HT-29 (cell line): ENCODE measurements around the gene ARFGAP2. TPM values are rescaled to one million over a fixed set of nuclear protein-coding genes. Genes with fewer than 3 reads are reported as not detected.

ENCODE experiments used
- DNase-seq: peaks from one replicate; pipeline ENCODE4 v3.0.0-alpha.2; 2015; ENCODE audit warnings: low spot score
- total RNA-seq: library from RNA; depleted of rRNA; stranded (reverse); fragments of >200 nt; shearing (Covaris generic); gene quantifications from 2 replicates; pipeline ENCODE4 v1.2.3, GENCODE V29; 2014

ARFGAP2 gene
- total RNA-seq, 1 experiment from 2014 or later: 181 TPM

DNA sequence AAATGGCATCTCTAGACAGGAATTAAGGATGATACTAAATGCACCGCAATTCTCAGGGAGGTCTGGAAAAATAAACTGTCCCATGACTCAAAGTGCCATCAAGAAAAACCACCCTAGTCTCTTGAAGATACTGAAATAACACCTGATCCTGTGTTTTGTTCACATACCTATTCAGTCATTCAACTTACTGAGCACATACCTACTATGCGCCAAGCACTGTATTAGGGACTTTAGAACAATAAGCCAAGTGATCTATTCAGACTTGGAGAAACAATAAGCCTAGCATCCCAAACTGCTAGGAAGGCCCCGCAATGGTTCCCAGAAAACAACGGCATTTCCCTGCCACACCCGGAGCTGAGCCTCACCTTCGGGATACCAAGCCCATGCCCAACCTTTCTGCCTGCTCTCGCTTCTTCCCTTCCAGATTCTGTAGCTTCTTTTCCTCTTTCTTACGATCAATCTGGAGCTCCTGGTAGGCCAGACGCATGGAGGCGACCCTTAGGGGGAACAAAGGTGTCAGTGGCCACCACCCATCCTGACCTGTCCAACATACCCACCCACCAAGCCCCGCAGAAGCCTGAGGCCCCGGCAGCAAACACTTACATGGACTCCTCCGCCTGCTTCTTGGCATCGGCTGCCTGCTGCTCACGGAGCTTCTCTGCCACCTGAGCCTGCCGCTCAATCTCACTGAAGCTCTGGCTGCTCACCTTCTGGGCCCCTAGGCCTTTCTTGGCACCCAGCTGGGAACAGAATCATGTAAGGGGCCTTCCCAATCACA lies 5.4 kb downstream of the ARFGAP2 start:
- DNase-seq: no peak

DNA sequence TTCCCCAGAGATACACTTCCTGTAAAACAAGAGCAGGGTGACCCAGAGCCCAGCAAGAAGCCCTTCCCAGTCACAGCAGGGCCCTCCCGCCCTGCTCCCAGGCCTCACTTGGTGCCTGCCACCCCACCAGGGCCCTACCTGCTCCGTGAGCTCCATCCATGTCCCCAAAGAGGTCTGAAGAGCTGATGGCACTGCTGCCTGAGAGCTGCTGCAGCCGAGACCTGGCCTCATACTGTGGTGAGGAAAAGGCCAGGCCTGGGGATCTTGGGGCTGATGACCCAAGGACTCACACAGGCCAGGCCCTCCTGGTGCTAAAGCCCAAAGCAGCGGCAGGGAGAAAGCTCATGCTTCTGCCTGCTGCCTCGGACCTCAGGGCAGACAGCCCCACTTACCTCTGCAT lies 10.3 kb downstream of the ARFGAP2 start:
- DNase-seq: no peak

DNA sequence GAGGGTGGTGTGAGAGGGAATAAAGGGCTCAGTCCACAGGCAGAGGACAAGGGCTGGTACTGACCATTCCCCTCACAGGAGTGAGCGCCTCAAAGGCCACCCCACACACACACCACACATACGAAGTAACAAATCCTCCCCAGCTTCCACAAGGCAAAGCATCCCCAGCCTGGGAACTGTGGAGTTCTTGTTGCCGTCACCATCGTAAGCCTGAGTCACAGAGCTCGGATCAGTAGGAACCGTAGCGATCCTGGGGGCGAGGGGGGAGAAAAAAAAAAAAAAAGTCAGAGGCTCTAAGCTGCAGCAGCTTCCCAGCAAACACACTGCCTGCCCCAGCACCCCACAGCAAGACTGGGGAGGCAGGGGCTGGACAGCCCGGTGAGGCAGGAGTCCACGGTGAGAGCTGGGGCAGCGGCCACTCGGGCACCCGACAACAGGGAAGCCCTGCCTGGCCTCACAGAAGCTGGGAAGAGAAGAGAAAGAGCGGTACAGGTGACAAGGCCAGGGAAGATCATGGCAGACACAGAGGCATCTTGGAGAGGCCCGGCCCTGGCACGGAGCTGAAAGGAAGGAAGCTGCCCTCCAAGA lies 11.3 kb downstream of the ARFGAP2 start:
- no peak for DNase-seq

DNA sequence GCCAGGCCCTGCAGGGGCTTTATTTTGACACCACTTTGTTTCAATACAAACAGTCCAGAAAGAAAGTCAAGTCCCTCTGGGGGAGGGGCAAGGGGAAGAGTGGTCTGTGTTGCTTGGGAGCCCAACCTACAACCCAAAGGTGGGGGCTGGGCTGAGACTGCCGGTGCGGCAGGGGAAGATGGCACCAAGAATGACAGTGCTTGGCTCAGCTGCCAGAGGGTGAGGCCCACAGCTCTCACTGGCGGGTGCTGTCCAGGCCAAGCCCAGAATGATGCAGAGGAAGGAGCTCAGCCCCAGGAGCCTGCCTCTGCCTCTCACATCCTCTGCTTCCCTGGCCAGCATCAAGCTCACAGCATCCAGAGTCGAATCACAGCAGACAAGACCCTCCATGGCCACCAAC lies 12.4 kb downstream of the ARFGAP2 start:
- DNase-seq: no peak

DNA sequence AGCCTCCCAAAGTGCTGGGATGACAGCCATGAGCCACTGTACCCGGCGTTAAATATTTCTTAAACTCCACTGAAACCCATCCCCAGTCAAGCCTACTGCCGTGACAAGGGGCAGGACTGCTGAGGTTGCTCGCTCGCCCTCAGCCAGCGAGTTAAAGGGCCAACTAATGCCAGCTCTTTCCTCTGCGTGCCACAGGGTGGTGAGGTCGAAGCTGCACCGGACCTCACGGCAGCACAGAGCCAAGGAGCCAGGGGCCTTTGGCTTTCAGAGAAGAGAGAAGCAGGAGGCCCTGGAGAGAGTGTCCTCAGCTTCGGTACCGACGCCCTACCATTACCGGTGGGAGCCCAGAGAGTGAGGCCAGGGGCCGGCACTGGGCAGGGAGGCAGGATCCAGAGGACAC lies 12.8 kb downstream of the ARFGAP2 start:
- DNase-seq: no peak

DNA sequence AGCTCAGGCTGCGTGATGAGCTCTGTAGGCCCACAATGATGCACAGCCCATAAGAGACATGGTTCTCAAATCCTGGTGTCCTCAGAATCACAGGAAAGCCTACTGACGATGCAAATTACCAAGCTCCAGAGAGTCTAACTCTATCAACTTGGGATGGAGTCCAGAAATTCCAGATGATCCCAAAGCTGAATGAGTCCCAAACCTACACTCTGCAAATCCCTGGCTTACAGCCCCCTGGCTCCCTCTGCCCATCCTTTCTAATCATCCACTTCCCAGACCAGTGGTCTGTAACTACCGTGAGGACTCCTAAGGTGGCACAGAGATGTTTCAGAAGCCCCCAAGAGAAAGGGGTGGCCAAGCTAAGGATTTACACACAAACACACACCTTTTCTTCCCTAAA lies 13.5 kb downstream of the ARFGAP2 start:
- DNase-seq: no peak

DNA sequence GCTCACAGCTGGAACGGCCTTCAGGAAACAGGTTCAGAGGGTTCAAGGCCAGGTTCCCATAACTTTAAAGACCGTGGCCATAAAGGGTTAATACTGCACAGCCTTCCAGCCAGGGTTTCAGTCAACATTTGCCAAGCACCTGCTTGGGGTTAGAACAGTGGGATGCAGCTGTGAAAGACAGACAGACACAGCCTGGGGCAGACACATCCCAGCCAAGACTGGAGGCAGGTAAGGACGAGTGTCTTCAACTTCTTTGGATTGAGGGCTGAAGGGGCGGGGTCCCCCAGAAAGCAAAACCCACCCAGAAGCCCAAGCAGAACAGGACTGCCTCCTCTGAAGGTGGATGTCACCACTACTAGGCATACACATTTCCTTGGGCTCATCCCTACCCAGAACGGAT lies 14.3 kb downstream of the ARFGAP2 start:
- DNase-seq: no peak

DNA sequence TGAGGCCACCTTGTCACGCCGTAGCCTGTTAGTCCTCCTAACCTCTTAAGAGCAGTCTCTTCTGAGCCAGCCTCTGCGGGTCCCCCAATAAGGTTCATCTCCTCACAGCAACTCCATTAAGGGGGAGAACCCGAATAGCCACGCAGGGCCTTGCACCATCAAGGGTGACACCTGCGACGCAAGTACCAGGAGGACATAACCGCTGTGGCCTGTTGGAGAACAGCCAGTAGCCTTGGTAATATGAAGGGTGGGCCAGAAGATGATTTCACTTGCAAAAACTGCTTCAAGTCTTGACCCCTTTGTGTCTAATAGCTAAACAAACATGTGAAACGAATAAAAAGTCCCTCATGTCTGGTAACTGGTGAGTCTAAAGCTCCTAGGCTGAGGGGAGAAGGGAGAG lies 14.8 kb downstream of the ARFGAP2 start:
- DNase-seq: no peak

DNA sequence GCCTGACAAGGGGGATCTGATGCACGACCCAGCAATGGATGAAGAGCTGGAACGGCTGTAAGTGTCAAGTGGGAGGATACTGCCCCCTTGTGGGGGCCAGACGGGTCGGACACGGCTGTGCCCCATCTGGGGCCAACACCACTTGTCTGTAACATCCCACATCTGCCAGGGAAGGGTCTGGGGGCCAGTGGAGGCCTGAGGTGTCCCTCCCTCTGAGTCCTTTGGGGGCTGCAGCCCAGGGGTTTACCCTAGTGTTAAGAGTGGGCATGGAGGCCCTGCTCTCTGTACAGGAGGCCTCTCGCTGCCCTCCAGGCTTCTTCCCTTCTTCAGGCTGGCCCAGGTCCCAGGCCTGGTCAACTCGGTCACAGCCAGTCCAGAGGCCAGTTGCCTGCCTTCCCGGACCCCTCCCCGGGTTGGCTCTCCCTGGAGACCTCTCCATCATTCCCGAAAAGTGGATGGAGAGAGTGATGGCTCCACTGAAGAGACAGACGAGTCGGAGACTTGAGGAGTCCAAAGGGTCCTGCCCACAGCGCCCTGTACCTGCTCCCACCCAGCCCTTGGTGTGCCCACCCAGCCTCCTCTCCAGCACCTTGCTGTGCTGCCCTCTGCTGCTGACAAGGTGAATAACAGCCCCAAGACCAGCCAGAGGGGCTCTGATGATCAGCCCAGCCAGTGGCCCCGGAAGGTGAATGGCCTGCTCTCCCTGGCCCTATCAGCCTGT lies 15.4 kb downstream of the ARFGAP2 start:
- DNase-seq: peak; percentile 80

DNA sequence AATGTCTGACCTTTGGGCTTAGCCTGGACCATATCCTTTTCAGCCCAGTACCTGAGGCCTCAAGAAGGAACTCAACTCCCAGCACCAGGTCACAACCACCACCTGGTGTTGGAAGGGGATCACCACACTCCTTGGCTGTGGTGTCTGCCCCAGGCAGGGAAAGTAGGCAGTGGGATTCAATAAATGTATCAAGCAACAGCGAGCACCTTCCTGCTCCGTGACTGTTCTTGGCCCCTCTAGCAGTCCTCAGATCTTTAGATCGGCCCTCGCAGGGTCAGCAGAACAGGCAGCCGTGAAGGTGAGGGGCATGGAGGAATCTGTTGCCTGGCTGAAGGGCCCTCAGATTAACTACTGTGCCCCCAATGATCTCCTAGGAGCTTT lies 15.9 kb downstream of the ARFGAP2 start:
- DNase-seq: no peak

DNA sequence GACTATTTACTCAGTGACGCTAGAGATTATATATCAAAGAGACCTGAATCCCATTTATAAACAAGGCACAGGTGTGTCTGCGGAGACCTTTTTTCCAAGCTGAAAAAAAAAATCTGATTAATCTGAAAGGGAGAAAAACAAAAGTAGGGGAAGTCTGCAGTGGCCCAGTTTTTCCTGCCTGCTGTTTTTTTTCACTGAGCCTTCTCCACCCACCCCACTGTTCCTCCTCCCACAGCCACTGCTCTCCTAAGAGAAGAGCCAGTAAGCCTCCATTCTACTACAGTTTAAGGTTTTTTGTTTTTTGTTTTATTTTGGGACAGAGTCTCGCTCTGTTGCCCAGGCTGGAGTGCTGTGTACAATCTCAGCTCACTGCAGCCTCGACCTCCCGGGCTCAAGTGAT lies 18.4 kb downstream of the ARFGAP2 start:
- DNase-seq: no peak

DNA sequence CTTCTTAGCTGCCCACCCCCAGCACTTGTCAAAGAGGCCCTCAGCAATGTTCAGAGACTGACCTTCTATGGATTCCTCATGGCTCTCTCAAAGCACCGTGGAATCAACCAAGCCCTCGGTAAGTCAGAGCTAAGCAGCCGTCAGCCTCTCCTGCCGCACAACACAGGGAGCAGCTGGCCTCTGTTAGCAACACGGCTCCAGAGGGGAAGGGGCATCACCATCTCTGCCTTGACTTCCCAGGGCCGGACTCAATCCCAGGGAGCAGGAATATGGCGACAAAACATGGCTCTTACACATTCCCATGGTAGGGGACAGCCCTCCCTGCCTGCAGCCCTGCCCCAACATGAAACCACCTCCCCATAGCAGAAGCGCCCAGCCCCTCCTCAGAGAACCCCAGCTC lies 18.9 kb downstream of the ARFGAP2 start:
- DNase-seq: no peak

DNA sequence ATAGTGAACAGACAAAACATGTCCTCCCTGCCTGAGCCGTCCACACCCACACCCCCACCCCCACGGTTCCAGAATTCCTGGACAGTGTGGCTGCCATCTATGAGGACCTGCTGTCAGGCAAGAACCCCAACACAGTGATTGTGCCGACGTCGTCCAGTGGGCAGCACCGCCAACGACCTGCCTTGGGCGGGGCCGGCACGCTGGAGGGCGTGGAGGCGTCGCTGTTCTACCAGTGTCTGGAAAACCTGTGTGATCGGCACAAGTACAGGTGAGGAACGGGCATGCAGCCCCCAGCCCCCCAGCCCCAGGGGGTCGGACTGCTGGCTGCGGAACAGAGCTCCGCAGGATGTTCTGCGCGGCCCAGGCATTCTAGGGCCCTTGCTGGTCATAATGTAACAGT lies 19.7 kb downstream of the ARFGAP2 start:
- DNase-seq: no peak

DNA sequence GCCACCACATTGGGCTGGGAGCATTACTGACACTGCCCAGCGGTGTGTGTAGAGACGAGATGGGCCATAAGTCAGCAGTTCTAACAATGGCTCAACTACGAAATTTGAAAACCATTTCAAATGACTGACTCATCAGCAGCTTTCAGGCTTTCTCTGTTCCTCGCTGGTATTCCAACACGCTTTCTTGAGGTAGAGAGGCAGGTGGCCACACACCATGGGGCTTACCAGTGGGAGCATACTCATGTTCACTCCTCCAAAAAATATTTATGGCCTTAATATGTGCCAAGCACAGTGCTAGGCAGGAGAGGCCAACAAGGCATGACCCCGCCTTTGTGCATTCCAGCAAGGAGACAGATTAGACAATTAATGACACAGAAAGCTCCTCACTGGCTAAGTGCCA lies 20.3 kb downstream of the ARFGAP2 start:
- DNase-seq: no peak

DNA sequence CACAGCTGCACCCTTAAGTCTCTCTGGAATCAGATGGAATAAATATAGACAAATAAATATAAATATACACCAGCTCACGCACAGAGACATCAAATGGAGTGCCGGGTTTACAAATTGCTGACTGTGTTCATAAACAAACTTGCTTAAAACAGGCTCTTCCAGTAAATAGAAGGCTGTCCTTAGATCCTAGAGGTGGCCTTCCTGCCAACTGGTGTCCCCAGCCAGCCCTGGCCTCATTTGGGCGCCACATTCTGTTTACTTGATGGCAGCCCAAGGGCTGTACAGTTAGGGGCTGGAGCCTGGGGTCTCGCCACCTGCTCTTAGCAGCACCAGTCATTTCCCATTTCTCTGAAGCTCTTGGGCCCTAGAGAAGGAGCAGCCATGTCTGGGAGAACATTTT lies 20.8 kb downstream of the ARFGAP2 start:
- DNase-seq: no peak

DNA sequence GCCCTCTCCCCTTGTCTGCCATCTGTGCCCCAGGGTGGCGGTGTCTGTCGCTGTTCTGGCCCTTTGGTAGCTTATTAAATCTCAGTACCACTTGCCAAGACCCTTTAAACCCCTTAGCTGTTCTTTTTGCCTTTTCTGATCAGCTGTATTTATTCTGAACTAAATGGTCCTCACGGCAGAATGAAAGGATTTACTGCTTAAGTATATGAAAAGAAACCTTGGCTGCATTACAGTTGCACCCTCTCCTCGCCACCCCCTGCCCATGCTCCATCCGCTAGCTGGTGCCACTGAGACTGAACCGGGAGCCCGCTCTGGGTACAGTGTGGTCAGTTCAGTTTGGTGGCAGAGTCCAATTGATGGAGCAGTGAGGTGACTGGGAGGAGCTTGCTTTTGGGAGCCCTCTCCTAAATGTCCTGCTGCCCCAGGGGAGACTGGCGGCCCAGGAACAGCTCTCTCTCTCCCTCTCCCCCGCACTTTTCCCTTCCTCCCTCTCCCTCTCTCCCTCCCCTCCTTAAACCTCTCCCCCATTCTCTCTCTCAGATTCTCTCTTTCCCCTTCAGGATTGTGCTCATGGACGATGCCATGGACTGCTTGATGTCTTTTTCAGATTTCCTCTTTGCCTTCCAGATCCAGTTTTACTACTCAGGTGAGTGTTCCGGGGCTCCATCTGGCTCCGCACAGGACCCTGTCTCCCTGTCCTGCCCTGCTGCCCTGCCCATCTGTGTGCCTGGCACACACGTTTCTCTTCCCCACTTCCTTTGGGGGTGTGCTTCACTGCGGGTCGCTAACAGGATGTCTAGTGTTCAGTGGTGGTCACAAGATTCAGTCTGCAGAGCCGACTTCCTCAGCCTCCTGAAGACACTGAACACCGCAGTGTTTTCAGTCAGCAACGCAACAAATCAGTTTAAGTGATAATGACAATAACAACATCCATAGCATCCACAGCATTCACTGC lies 21.8 kb downstream of the ARFGAP2 start:
- DNase-seq: no peak

DNA sequence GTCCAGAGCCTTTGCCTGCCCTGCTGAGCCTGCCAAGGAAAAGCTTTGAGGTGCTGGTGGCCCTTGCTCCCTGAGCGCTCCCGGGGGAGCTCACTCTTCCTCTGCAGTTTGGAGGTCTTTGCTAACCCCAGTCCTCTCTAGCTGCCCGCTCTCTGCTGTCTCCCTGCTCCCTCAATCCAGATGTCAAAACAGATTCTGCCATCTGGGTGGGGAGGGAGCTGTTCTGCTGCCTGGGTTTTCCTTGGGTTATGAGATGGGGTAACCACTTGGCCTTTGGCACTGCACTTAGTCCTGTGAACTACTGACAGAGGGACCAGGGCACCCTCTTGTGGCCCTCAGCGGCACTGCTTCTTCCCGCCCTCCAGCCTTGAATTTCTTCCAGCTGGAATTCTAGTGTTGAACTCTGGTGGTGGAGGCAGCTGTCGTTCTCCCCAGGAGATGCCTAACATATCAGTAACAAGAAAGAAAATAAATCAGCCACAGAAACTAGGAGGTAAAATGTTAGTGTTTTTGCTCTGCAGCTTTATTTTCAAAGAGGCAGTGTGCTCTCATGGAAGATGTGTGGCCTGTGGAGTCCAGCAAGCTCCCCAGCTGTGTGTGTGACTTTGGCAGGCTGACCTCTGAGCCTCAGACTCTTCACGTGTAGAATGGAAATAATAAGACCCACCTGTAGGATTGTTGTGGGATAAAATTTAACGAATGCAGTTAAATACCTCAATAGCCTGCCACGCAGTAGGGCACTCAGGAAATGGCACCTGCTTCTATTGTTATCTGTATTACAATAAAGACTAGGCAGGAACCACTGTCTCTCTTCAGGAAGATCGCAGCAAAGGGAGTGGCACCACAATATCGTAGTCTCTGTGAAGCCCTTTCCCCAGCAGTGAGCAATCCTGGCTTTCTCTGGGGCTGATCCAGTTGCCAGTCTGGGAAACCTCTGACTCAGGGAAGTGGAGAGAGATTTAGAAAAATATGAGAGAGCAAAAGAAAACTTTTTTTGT lies 23.4 kb downstream of the ARFGAP2 start:
- peak; percentile 93 for DNase-seq

DNA sequence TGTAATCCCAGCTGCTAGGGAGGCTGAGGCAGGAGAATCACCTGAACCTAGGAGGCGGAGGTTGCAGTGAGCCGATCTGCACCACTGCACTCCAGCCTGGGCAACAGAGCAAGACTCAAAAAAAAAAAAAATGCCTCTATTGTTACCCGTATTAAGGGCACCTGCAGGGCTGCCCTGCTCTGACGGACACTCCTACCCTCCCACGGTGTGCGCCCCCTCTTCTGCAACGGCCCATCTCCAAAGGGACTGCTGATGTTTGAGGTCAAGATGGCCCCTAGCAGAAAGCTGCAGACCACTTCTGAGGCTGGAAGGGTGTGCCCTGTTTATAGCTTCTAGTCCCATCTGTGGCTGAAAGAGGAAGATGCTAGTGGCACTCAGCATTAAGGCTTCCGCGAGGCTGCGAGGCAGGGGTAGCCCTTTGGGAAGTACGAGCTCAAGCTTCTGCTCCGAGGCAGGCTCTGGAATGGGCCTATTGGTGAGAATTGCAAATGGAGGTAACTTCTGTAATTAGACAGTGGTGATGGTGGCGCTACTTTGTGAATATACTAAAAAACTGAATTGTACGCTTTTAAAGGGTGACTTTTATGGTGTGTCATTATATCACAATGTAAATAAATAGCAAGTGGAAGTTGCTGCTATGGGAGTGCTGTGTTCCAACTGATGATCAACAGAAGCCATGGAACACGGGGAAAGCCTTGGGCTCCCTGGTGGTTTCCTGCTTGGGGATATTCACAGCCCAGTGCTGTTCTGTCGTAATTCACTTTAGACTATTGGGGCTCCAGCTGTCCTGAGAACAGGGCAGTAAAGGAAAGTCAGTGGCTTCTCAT lies 24.3 kb downstream of the ARFGAP2 start:
- no peak for DNase-seq

DNA sequence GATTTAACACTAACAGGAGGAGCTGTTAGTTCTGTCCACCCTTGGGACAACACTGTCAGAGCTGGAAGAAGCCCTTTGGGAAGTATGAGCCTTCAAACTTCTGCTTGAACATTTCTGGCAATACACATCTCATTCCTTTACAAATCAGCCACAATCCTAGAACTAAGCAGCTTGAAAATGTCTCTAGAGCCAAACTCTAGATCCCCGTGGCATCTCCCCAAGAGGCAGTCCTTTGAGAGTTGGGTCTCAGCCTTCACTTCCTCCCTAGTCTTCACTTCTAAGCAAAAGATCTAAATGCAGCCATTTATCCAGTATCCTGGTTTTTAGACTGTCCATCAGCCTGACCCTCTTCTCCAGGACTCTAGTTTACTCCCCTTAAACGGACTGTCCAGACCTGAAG lies 26.9 kb downstream of the ARFGAP2 start:
- DNase-seq: no peak
